H1 (cell line): Measurements from ENCODE around the gene GIT1. TPM values are rescaled to one million over a fixed set of nuclear protein-coding genes. Genes with fewer than 3 reads are reported as not detected.

Source experiments
- CTCF ChIA-PET: fragments of 300-600 bp; sonication (Branson Sonifier 250); formaldehyde crosslinking; loops from one replicate; lab custom pipeline; 2021; ENCODE audit not compliant: partially characterized antibody; lab: Charles Lee
- POLR2A ChIA-PET: fragments of 300-600 bp; sonication (Branson Sonifier 250); formaldehyde crosslinking; loops from one replicate; lab custom pipeline; 2021; ENCODE audit warnings: inconsistent platforms; ENCODE audit not compliant: partially characterized antibody; lab: Charles Lee
- DNase-seq, 2 experiments: peaks; one replicate each; pipeline versions ENCODE4 v3.0.0 to v3.0.0-alpha.2; 2010 to 2022; ENCODE audit warnings: low spot score in 2 of 2, low read depth in 1 of 2, mixed read lengths in 1 of 2
- FAIRE-seq: peaks from 2 replicates; lab custom pipeline; 2011; peaks lifted over from hg19 to GRCh38; lab: Jason Lieb, UNC
- H2AFZ ChIP-seq: 2 replicates; pipeline ENCODE4 v1.8.1; 2012; ENCODE audit warnings: low read length, inconsistent platforms
- H2AK5ac ChIP-seq: 2 replicates; pipeline ENCODE4 v1.6.1; 2013; ENCODE audit warnings: low read depth, low read length
- H2BK120ac ChIP-seq: replicated peaks from 2 replicates; pipeline ENCODE3; 2013; ENCODE audit warnings: low read depth, low read length, inconsistent platforms
- H2BK12ac ChIP-seq: 2 replicates; pipeline ENCODE4 v1.6.1; 2013; ENCODE audit warnings: low read depth, low read length
- H2BK15ac ChIP-seq: 2 replicates; pipeline ENCODE4 v1.6.1; 2013; ENCODE audit warnings: low read length
- H2BK20ac ChIP-seq: 2 replicates; pipeline ENCODE4 v1.6.1; 2013; ENCODE audit warnings: low read length
- H2BK5ac ChIP-seq: 2 replicates; pipeline ENCODE4 v1.6.1; 2013; ENCODE audit warnings: low read depth, low read length
- H3K14ac ChIP-seq: 2 replicates; pipeline ENCODE4 v1.6.1; 2013; ENCODE audit warnings: inconsistent platforms; ENCODE audit not compliant: insufficient read length
- H3K18ac ChIP-seq: 2 replicates; pipeline ENCODE4 v1.6.1; 2013; ENCODE audit warnings: low read length; ENCODE audit errors: extremely low read depth
- H3K23ac ChIP-seq: 2 replicates; pipeline ENCODE4 v1.6.1; 2013; ENCODE audit warnings: inconsistent platforms; ENCODE audit not compliant: insufficient read length
- H3K23me2 ChIP-seq: 2 replicates; pipeline ENCODE4 v1.6.1; 2013; ENCODE audit warnings: low read depth, low read length
- H3K27ac ChIP-seq: 2 replicates; pipeline ENCODE4 v1.6.1; 2011; ENCODE audit warnings: low read depth, low read length, inconsistent platforms
- H3K27me3 ChIP-seq, 4 experiments: replicated peaks in 1 of 4; 1 replicate in 1 of 4; 2 replicates in 3 of 4; pipeline versions ENCODE4 v1.6.1 to v1.8.1; 2011 to 2013; ENCODE audit warnings: low read length in 3 of 4, mild to moderate bottlenecking in 3 of 4, inconsistent platforms in 2 of 4, mixed read lengths in 2 of 4, moderate library complexity in 1 of 4; ENCODE audit not compliant: control insufficient read depth in 3 of 4, insufficient read depth in 3 of 4; ENCODE audit errors: extremely low read depth in 1 of 4
- H3K36me3 ChIP-seq, 4 experiments: 2 replicates each; pipeline versions ENCODE4 v1.6.1 to v1.8.1; 2011 to 2013; ENCODE audit warnings: mild to moderate bottlenecking in 4 of 4, low read length in 3 of 4, moderate library complexity in 2 of 4, control low read depth in 1 of 4, inconsistent platforms in 1 of 4; ENCODE audit not compliant: insufficient read depth in 4 of 4, control insufficient read depth in 2 of 4
- H3K4ac ChIP-seq: replicated peaks from 2 replicates; pipeline ENCODE3; 2013; ENCODE audit warnings: low read length, low read depth, mixed read lengths, inconsistent platforms; ENCODE audit not compliant: insufficient read length
- H3K4me1 ChIP-seq, 4 experiments: replicated peaks in 1 of 4; 1 replicate in 1 of 4; 2 replicates in 3 of 4; pipeline versions ENCODE4 v1.6.1 to v1.8.1; 2011 to 2013; ENCODE audit warnings: low read length in 3 of 4, inconsistent platforms in 2 of 4, mixed read lengths in 1 of 4; ENCODE audit not compliant: insufficient read depth in 4 of 4, control insufficient read depth in 3 of 4
- H3K4me2 ChIP-seq, 2 experiments: 2 replicates each; pipeline versions ENCODE4 v1.6.1 to v1.8.1; 2011 to 2013; ENCODE audit warnings: low read depth in 2 of 2, low read length in 2 of 2, control low read depth in 1 of 2, inconsistent platforms in 1 of 2, mild to moderate bottlenecking in 1 of 2; ENCODE audit not compliant: insufficient read depth in 1 of 2
- H3K4me3 ChIP-seq, 4 experiments: fragments of 200-600, 300-600 bp in 1 of 4; sonication (generic), shearing (Covaris generic), sonication (Bioruptor Twin) in 1 of 4; 2 replicates each; pipeline versions ENCODE4 v1.5.1 to v1.8.1; 2011 to 2016; ENCODE audit warnings: low read length in 4 of 4, low read depth in 3 of 4, control low read depth in 2 of 4, inconsistent platforms in 2 of 4, mild to moderate bottlenecking in 2 of 4, mixed read lengths in 1 of 4, moderate library complexity in 1 of 4; ENCODE audit not compliant: insufficient read depth in 2 of 4; ENCODE audit errors: extremely low read depth in 1 of 4
- H3K56ac ChIP-seq: replicated peaks from 2 replicates; pipeline ENCODE3; 2013; ENCODE audit warnings: low read depth, mild to moderate bottlenecking, mixed read lengths, low read length, inconsistent platforms; ENCODE audit not compliant: insufficient read length
- H3K79me1 ChIP-seq: 2 replicates; pipeline ENCODE4 v1.6.1; 2013; ENCODE audit warnings: low read depth, low read length, control low read depth
- H3K79me2 ChIP-seq, 2 experiments: 2 replicates each; pipeline versions ENCODE4 v1.6.1 to v1.8.1; 2012 to 2013; ENCODE audit warnings: low read length in 2 of 2, mild to moderate bottlenecking in 2 of 2, inconsistent platforms in 1 of 2; ENCODE audit not compliant: insufficient read depth in 2 of 2, control insufficient read depth in 1 of 2
- H3K9ac ChIP-seq, 4 experiments: replicated peaks in 1 of 4; 1 replicate in 1 of 4; 2 replicates in 3 of 4; pipeline versions ENCODE4 v1.6.1 to v1.8.1; 2011 to 2013; ENCODE audit warnings: low read depth in 3 of 4, low read length in 3 of 4, control low read depth in 2 of 4, mild to moderate bottlenecking in 2 of 4, moderate library complexity in 2 of 4, inconsistent platforms in 1 of 4; ENCODE audit errors: extremely low read depth in 1 of 4
- H3K9me3 ChIP-seq, 2 experiments: 2 replicates each; pipeline versions ENCODE4 v1.6.1 to v1.8.1; 2012 to 2013; ENCODE audit warnings: mild to moderate bottlenecking in 2 of 2, moderate library complexity in 2 of 2, control low read depth in 1 of 2, inconsistent platforms in 1 of 2, low read depth in 1 of 2, low read length in 1 of 2, mixed read lengths in 1 of 2; ENCODE audit not compliant: insufficient read depth in 2 of 2
- H4K20me1 ChIP-seq, 2 experiments: replicated peaks in 1 of 2; 2 replicates each; pipeline versions ENCODE3 to v1.8.1; 2011 to 2013; ENCODE audit warnings: inconsistent platforms in 2 of 2, low read length in 2 of 2, mild to moderate bottlenecking in 1 of 2; ENCODE audit not compliant: insufficient read depth in 2 of 2, control insufficient read depth in 1 of 2
- H4K5ac ChIP-seq: 2 replicates; pipeline ENCODE4 v1.6.1; 2013; ENCODE audit warnings: low read length, low read depth, mixed read lengths, inconsistent platforms; ENCODE audit not compliant: insufficient read length
- H4K8ac ChIP-seq: 2 replicates; pipeline ENCODE4 v1.8.0; 2013; ENCODE audit warnings: mild to moderate bottlenecking, moderate library complexity, low read length, inconsistent platforms; ENCODE audit not compliant: insufficient read depth; ENCODE audit errors: extremely low read depth
- H4K91ac ChIP-seq: replicated peaks from 2 replicates; pipeline ENCODE3; 2013; ENCODE audit warnings: low read length, mixed read lengths, inconsistent platforms; ENCODE audit not compliant: insufficient read length
- ATF2 ChIP-seq: IDR thresholded peaks from 2 replicates; pipeline ENCODE4 v1.6.1; 2012; ENCODE audit warnings: low read length, inconsistent platforms
- CHD1 ChIP-seq: IDR thresholded peaks from 2 replicates; pipeline ENCODE4 v1.6.1; 2012; ENCODE audit warnings: low read depth, low read length, improper control_type of control experiment
- CTCF ChIP-seq, 3 experiments: IDR thresholded peaks; 1 replicate in 2 of 3; 2 replicates in 1 of 3; pipeline versions ENCODE4 v1.5.1 to v1.6.1; 2011; ENCODE audit warnings: low read length in 3 of 3, mild to moderate bottlenecking in 3 of 3, inconsistent platforms in 2 of 3, low read depth in 1 of 3, moderate library complexity in 1 of 3; ENCODE audit not compliant: insufficient read depth in 1 of 3; ENCODE audit errors: control extremely low read depth in 1 of 3
- FOSL1 ChIP-seq: IDR thresholded peaks from 2 replicates; pipeline ENCODE4 v1.6.1; 2011; ENCODE audit warnings: mild to moderate bottlenecking, low read depth, low read length, moderate library complexity; ENCODE audit not compliant: insufficient read depth
- HDAC6 ChIP-seq: IDR thresholded peaks from one replicate; pipeline ENCODE4 v1.7.1; 2012; ENCODE audit warnings: low read depth, mild to moderate bottlenecking, inconsistent platforms, low read length, moderate library complexity
- RFX5 ChIP-seq: IDR thresholded peaks from 2 replicates; pipeline ENCODE4 v1.6.1; 2011; ENCODE audit warnings: low read depth, low read length, improper control_type of control experiment, borderline replicate concordance
- SIN3A ChIP-seq, 2 experiments: IDR thresholded peaks in 1 of 2; conservative IDR thresholded peaks in 1 of 2; 2 replicates each; pipeline ENCODE4 v1.6.1; 2011 to 2012; ENCODE audit warnings: low read length in 2 of 2, improper control_type of control experiment in 1 of 2, low read depth in 1 of 2, mild to moderate bottlenecking in 1 of 2
- SIX5 ChIP-seq: IDR thresholded peaks from 2 replicates; pipeline ENCODE4 v1.6.1; 2011; ENCODE audit warnings: mild to moderate bottlenecking, low read depth, low read length
- WGBS, 2 experiments: shearing (Covaris generic) in 1 of 2; methylation state at CpG; one replicate each; pipeline versions ENCODE4 v1.1.6 to v1.1.7; 2013 to 2015; ENCODE audit warnings: low lambda C conversion rate in 2 of 2, mixed read lengths in 2 of 2, inconsistent platforms in 1 of 2, low coverage in 1 of 2, missing lambda C conversion rate in 1 of 2; ENCODE audit not compliant: insufficient replicate concordance in 2 of 2, insufficient coverage in 1 of 2, insufficient read length in 1 of 2; ENCODE audit errors: extremely low coverage in 1 of 2, missing lambda C conversion rate in 1 of 2; 5-methylcytosine and 5-hydroxymethylcytosine counted together
- polyA plus RNA-seq, 7 experiments: library from polyadenylated mRNA; depleted of rRNA in 3 of 7; stranded (reverse) in 5 of 7; unstranded in 2 of 7; fragments of >200 nt in 5 of 7; fragments of 200-250 nt in 2 of 7; gene quantifications; 1 replicate in 5 of 7; 2 replicates in 1 of 7; 4 replicates in 1 of 7; pipeline versions ENCODE4 v1.2.1 to v1.2.3, GENCODE V29; 2011 to 2013; ENCODE audit warnings: missing spikeins in 2 of 7, mixed read lengths in 2 of 7
- total RNA-seq: library from RNA; stranded (reverse); fragmentation: NEBNext Ultra II Directional; extraction: Animal tissue kit (Norgen Biotek cat#: 25700); gene quantifications from 2 replicates; pipeline ENCODE4 v1.2.1, GENCODE V29; 2021

Gene GIT1
- total and polyA plus RNA-seq, 2 of the 8 experiments (the other 6 are each of a cell fraction or from before 2014, with no cell fraction given) = 62.4 to 63.0 TPM

GRCh38 chr17:29615048-29615385, 25.6 kb upstream of the GIT1 start:
- peaks cover 3 to 5% of the 10 kb centered on the region in 2 experiments for H4K20me1 ChIP-seq
- no peak overlapping the region for H3K14ac ChIP-seq
- H3K27me3 ChIP-seq = peaks cover 17 to 58% (median 46%) of the 10 kb centered on the region in 4 experiments
- H2BK12ac ChIP-seq = no peak overlapping the region
- H3K4me2 ChIP-seq = peak overlapping the region; percentile 90 to 96
- peak overlapping the region; percentile 60; the same call in 1 of the 2 replicates for H3K18ac ChIP-seq
- no peak overlapping the region for H4K5ac ChIP-seq
- H3K79me1 ChIP-seq = 0 out of 2 replicates have a peak, but pooled peaks cover 2% of the 10 kb centered on the region
- WGBS, 2 experiments = 62% methylated on average over 15 of the region's 15 CpGs; no CpG with 5 or more reads in 1 of the 2 experiments
- peaks cover 11 to 45% (median 35%) of the 10 kb centered on the region in 4 experiments for H3K4me1 ChIP-seq
- H3K9ac ChIP-seq = no peak overlapping the region
- no peaks in the 10 kb centered on the region for H3K79me2 ChIP-seq
- peak overlapping the region; percentile 35 for H4K91ac ChIP-seq
- no peak overlapping the region for H2BK20ac ChIP-seq
- DNase-seq (no peak), FAIRE-seq (no peak)
- peak overlapping the region; percentile 95; the same call in 1 of the 2 replicates for H2BK15ac ChIP-seq
- peaks cover 13% of the 10 kb centered on the region for H3K23me2 ChIP-seq
- no peak overlapping the region for H2AK5ac ChIP-seq
- no peak overlapping the region for H3K56ac ChIP-seq
- peaks cover 0 to 11% of the 10 kb centered on the region in 2 experiments; a peak in 1 of 4 replicates for H3K9me3 ChIP-seq
- H3K4me3 ChIP-seq = peak overlapping the region; percentile 36 to 60 (median 50); a peak in 5 of 8 replicates
- no peak overlapping the region for H3K23ac ChIP-seq
- no peak overlapping the region for H2BK120ac ChIP-seq
- POLR2A ChIA-PET = interaction anchor here (0.9 to 4.3 kb wide), 4 partner anchors 8 to 170 kb away, joined by 3 to 30 read pairs (median 4); partner anchors contain the start of gene ANKRD13B
- H3K27ac ChIP-seq = no peak overlapping the region
- CTCF ChIA-PET = interaction anchor here (0.7 to 13.1 kb wide), 8 partner anchors 11 to 147 kb away, joined by 3 to 193 read pairs (median 71); partner anchors contain the start of genes ABHD15, ANKRD13B and TP53I13
- H2AFZ ChIP-seq = no peak overlapping the region
- peak overlapping the region; percentile 71 for H4K8ac ChIP-seq
- no peak overlapping the region for H2BK5ac ChIP-seq
- no peak overlapping the region for H3K4ac ChIP-seq
- peaks cover 0 to 7% (median 0%) of the 10 kb centered on the region in 4 experiments; a peak in 1 of 8 replicates for H3K36me3 ChIP-seq
- TF ChIP-seq ATF2 = no peak
- TF ChIP-seq FOSL1 = no peak
- TF ChIP-seq CTCF (IDR thresholded peaks at IDR 0.05; ENCODE audit: control extremely low read depth in 1 of 3, insufficient read depth in 1 of 3, low read depth in 1 of 3, low read length in 3 of 3) = no peak
- no peak for TF ChIP-seq SIN3A (conservative IDR thresholded peaks at IDR 0.05 in 1 of 2, IDR thresholded peaks at IDR 0.05 in 1 of 2; ENCODE audit: low read depth in 1 of 2, low read length in 2 of 2)
- TF ChIP-seq CHD1 = no peak
- TF ChIP-seq HDAC6 = no peak
- no peak for TF ChIP-seq SIX5
- TF ChIP-seq RFX5 = no peak
